ENCODE results near the gene RAB18.
"Not testable (repeated sequence)": the region's sequence is repeated elsewhere in the genome, so short reads cannot be mapped to it uniquely, and the experiment has no call there.

RAB18 gene

GRCh38 chr10:27504007-27504807 is at the start of gene RAB18:
Gene RAB18 (plus strand): TSS chr10:27504304. CDS start chr10:27504370, 66 bp downstream.
- peak; percentile 94 for TF ChIP-seq POLR2A (IDR thresholded peaks at IDR 0.05; ENCODE audit: low read depth, low read length)
- FAIRE-seq = peak; percentile 95
- DNase-seq (ENCODE audit: insufficient read length, low spot score) = peak; percentile 87

DNA sequence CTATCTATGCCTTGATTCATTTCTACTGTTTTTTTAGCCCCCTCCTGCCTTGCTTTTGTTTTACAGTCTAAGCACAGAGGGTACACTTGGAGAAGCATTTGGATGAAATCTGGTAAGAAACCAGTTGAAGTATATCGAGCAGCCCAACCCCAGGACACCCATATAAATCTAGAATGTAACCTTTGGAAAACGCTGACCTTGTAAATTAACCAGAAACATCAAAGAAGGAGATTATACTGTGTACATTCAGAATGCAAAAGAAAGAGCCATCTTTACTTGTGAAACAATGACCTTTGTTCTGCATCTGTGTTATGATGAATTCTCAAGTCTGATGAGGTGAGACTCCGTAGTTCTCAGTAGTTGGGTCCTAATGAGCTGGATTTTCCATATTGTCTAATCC is 49.3 kb upstream of the RAB18 start:
- no peak for TF ChIP-seq POLR2A (IDR thresholded peaks at IDR 0.05; ENCODE audit: low read depth, low read length)
- DNase-seq (ENCODE audit: insufficient read length, low spot score) = no peak
- no peak for FAIRE-seq

DNA sequence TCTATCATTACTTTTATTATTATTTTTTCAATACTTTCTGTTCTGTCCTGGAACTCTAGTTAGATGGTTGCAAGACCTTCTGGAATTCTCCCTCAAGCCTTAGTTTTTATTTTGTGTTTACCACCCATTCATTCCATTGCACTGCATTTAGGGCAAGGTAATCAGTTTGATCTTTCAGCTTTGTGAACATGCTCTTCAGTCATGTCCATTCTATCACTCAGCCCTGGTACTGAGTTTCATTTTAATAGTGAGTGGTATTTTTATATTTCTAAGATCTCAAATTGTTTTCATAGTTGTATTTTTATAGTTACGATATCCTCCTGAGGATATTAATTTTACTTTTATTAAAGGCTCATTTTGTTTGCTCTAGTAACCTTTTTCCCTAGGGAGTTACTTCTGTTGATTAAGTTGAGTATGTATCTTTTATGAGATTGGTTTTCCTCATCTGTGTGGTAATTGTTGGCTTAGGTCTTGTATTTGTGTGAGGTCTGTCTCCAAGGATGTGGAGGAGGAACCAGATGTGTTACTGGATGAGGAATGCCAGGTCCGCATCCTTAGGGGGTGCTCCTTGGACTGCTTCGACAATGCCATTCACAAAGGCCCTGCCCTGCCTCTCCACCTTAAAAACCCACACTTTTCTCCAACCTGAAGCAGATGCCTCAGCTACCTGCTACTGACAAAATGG is 46.7 kb upstream of the RAB18 start:
- FAIRE-seq (no peak), DNase-seq (ENCODE audit: insufficient read length, low spot score) (no peak)
- no peak for TF ChIP-seq POLR2A (IDR thresholded peaks at IDR 0.05; ENCODE audit: low read depth, low read length)

DNA sequence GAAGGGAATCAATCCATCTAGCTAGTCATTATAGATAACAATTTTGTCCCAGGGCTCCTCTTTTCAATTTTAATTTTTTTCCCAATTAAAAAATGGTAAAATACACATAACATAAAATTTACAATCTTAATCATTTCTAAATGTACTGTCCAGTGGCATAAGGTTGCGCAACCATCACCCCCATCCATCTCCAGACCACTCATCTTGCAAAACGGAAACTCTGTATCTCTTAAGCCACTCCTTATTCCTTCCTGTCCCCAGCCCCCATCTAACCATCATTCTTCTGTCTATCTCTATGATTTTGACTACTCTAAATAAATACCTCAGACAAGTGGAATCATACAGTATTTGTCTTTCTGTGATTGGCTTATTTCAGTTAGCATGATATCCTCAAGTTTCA is 46.1 kb upstream of the RAB18 start:
- DNase-seq (ENCODE audit: insufficient read length, low spot score) (no peak), FAIRE-seq (no peak)
- TF ChIP-seq POLR2A (IDR thresholded peaks at IDR 0.05; ENCODE audit: low read depth, low read length) = no peak

GRCh38 chr10:27461312-27461711 is 42.8 kb upstream of the RAB18 start:
- no peak for TF ChIP-seq POLR2A (IDR thresholded peaks at IDR 0.05; ENCODE audit: low read depth, low read length)
- FAIRE-seq = no peak
- DNase-seq (ENCODE audit: insufficient read length, low spot score) = no peak

GRCh38 chr10:27463961-27464360 is 40.1 kb upstream of the RAB18 start:
- FAIRE-seq (no peak), DNase-seq (ENCODE audit: insufficient read length, low spot score) (no peak)
- TF ChIP-seq POLR2A (IDR thresholded peaks at IDR 0.05; ENCODE audit: low read depth, low read length) = no peak

DNA sequence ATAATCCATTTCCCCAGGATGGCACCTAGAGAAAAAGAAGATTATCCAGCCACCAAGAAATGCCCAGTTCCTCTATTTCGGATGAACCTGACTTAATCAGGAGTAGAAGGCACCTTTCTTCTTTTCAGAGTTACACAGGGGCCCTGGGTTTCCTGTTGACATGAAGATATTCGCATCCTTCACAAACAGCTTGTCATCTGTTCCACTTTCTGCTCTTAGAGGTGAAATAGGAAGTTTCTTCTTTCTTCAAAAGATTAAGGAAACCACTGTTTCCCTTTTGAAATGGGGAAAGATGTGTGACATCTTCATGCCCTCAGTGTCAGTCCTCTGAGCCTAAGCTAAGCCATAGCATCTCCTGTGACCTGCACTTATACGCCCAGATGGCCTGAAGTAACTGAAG is 39.1 kb upstream of the RAB18 start:
- no peak for DNase-seq (ENCODE audit: insufficient read length, low spot score)
- no peak for TF ChIP-seq POLR2A (IDR thresholded peaks at IDR 0.05; ENCODE audit: low read depth, low read length)
- FAIRE-seq = no peak

DNA sequence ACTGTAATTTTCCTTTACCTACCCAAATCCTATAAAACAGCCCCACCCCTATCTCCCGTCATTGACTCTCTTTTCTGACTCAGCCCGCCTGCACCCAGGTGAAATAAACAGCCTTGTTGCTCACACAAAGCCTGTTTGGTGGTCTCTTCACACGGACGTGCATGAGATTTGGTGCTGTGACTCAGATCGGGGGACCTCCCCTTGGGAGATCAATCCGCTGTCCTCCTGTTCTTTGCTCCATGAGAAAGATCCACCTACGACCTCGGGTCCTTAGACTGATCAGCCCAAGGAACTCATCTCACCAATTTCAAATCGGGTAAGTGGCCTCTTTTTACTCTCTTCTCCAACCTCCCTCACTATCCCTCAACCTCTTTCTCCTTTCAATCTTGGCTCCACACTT is 38.5 kb upstream of the RAB18 start:
- not testable (repeated sequence) for DNase-seq (ENCODE audit: insufficient read length, low spot score); FAIRE-seq

- FAIRE-seq (no peak), DNase-seq (ENCODE audit: insufficient read length, low spot score) (no peak)
- TF ChIP-seq POLR2A (IDR thresholded peaks at IDR 0.05; ENCODE audit: low read depth, low read length) = no peak
These were observed 33.2 kb upstream of the RAB18 start for GRCh38 chr10:27470885-27471284.

DNA sequence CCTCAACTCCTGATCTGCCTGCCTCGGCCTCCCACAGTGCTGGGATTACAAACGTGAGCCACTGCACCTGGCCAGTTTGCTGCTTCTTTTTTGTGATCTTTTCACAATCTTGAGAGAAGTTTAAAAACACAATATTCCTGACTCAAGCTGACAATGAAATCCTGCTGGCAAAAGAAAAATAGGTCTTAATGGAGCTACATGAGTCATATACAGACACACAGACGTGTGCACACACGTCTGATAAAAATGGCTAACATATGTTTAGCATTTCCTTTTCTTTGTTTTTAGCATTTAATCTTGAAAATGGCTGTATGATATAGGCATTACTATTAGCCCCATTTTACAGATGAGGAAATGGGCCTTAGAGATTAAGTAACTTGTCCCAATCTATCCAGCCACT is 29.4 kb upstream of the RAB18 start:
- DNase-seq (ENCODE audit: insufficient read length, low spot score) (no peak), FAIRE-seq (no peak)
- no peak for TF ChIP-seq POLR2A (IDR thresholded peaks at IDR 0.05; ENCODE audit: low read depth, low read length)

DNA sequence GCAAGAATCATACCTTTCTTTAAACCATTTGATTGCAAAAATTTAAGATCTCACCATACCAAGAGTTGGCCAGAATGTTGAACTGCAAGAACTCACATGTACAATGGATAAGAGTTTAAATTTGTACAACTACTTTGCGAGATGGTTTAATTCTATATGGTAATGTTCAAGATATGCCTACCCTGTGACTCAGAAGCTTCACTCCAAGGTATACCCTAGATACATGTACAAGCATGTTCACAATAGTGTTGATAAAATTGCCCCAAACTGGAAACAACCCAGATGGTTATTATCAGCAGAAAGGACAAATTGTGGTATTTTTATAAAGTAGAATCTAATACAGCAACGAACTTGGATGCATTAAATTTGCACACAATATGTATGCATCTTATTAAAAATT is 25.1 kb upstream of the RAB18 start:
- no peak for TF ChIP-seq POLR2A (IDR thresholded peaks at IDR 0.05; ENCODE audit: low read depth, low read length)
- DNase-seq (ENCODE audit: insufficient read length, low spot score) = no peak
- FAIRE-seq = no peak

DNA sequence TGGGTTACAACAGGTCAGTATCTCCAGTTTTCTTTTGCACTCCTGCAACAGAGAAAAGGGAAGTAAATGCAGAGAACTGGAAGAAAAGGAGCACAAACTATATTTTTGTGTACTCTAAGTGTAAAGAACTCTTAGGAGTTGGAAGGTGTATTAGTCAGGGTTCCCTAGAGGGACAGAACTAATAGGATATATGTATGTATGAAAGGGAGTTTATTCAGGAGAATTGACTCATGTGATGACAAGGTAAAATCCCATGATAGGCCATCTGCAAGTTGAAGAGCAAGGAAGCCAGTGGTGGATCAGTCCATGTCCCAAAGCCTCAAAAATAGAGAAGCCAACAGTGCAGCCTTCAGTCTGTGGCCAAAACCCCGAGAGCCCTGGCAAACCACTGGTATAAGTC is 22.6 kb upstream of the RAB18 start:
- FAIRE-seq = no peak
- no peak for TF ChIP-seq POLR2A (IDR thresholded peaks at IDR 0.05; ENCODE audit: low read depth, low read length)
- DNase-seq (ENCODE audit: insufficient read length, low spot score) = no peak

- DNase-seq (ENCODE audit: insufficient read length, low spot score) (peak; percentile 15), FAIRE-seq (peak; percentile 66)
- no peak for TF ChIP-seq POLR2A (IDR thresholded peaks at IDR 0.05; ENCODE audit: low read depth, low read length)
These were observed 20.8 kb upstream of the RAB18 start for GRCh38 chr10:27482984-27483956.

- TF ChIP-seq POLR2A (IDR thresholded peaks at IDR 0.05; ENCODE audit: low read depth, low read length) = no peak
- FAIRE-seq (no peak), DNase-seq (ENCODE audit: insufficient read length, low spot score) (no peak)
These were observed 18.7 kb upstream of the RAB18 start for GRCh38 chr10:27485368-27485767.
